ENCODE data around the gene EXPH5. TPM values are rescaled to one million over a fixed set of nuclear protein-coding genes. Genes with fewer than 3 reads are reported as not detected.

Gene EXPH5
- total RNA-seq, 1 experiment from 2014 or later: 13.5 TPM

DNA sequence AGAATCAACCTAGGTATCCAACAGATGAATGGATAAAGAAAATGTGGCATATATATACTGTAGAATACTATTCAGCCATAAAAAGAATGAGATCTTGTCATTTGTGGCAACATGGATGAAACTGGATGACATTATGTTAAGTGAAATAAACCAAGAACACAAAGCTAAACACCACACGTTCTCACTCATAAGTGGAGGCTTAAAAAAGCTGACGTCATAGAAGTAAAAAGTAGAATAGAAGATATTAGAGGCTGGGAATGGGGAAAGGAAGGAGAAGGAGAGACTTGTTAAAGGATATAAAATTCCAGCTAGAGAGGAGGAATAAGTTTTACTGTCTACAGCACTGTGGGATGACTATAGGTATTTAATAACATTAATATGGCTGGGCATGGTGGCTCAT lies 12.9 kb downstream of the EXPH5 start:
- DNase-seq (no peak), ATAC-seq (no peak)
- no peaks in the 10 kb centered on the region for H3K9me3 ChIP-seq (ENCODE audit: low read length)
- H3K4me1 ChIP-seq (ENCODE audit: insufficient read depth, low read length): peaks cover 28% of the 10 kb centered on the region
- H3K9me2 ChIP-seq (replicated peaks; ENCODE audit: low read length): no peaks in the 10 kb centered on the region
- H3K27ac ChIP-seq (ENCODE audit: low read length): no peak overlapping the region
- H3K4me3 ChIP-seq (ENCODE audit: low read length): no peak overlapping the region
- ChIA-PET CTCF (no interaction called here), POLR2A (ENCODE audit: unreplicated experiment) (no interaction called here)
- no peak overlapping the region for H3K9ac ChIP-seq (ENCODE audit: low read length)
- no peaks in the 10 kb centered on the region for H3K27me3 ChIP-seq (ENCODE audit: low read length)
- TF ChIP-seq EZH2phosphoT487 (IDR thresholded peaks at IDR 0.05; ENCODE audit: borderline replicate concordance, low read length): no peak
- TF ChIP-seq, protein P1, sequence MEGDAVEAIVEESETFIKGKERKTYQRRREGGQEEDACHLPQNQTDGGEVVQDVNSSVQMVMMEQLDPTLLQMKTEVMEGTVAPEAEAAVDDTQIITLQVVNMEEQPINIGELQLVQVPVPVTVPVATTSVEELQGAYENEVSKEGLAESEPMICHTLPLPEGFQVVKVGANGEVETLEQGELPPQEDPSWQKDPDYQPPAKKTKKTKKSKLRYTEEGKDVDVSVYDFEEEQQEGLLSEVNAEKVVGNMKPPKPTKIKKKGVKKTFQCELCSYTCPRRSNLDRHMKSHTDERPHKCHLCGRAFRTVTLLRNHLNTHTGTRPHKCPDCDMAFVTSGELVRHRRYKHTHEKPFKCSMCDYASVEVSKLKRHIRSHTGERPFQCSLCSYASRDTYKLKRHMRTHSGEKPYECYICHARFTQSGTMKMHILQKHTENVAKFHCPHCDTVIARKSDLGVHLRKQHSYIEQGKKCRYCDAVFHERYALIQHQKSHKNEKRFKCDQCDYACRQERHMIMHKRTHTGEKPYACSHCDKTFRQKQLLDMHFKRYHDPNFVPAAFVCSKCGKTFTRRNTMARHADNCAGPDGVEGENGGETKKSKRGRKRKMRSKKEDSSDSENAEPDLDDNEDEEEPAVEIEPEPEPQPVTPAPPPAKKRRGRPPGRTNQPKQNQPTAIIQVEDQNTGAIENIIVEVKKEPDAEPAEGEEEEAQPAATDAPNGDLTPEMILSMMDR (conservative IDR thresholded peaks at IDR 0.05; ENCODE audit: low read depth, low read length): no peak
- no peak for TF ChIP-seq EZH2 (IDR thresholded peaks at IDR 0.05; ENCODE audit: low read length, unreplicated experiment)
- peaks cover 46% of the 10 kb centered on the region for H3K79me2 ChIP-seq (ENCODE audit: low read length)
- intact Hi-C loops (cut with micrococcal nuclease): no loop called here
- no peaks in the 10 kb centered on the region; the same call in 1 of the 2 replicates for H4K20me1 ChIP-seq (ENCODE audit: low read length)
- no peak overlapping the region for H2AFZ ChIP-seq (ENCODE audit: low read length)
- H3K36me3 ChIP-seq (ENCODE audit: low read depth, low read length): peaks cover 7% of the 10 kb centered on the region; the same call in 1 of the 2 replicates
- no peaks in the 10 kb centered on the region for H3F3A ChIP-seq (ENCODE audit: low read length, unreplicated experiment)
- no peak overlapping the region for H3K4me2 ChIP-seq (ENCODE audit: low read length)
- BruUV-seq (replicated peaks): no TSS peak

DNA sequence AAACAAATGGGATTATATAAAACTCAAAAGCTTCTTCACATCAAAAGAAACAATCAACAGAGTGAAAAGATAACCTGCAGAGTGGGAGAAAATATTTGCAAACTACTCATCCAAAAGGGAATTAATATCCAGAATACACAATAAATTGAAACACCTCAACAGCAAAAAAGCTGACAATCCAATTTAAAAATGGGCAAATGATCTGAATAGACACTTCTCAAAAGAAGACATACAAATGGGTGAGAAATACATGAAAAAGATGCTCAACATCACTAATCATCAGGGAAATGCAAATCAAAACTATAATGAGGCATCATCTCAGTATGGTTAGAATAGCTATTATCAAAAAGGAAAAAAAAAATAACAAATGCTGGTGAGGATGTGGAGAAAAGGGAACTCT lies 13.5 kb downstream of the EXPH5 start:
- Histone ChIP-seq H3K4me3 (ENCODE audit: low read length) (no peak overlapping the region), H3K4me2 (ENCODE audit: low read length) (no peak overlapping the region), H3K27ac (ENCODE audit: low read length) (no peak overlapping the region), H4K20me1 (ENCODE audit: low read length) (no peaks in the 10 kb centered on the region; the same call in 1 of the 2 replicates), H3F3A (ENCODE audit: low read length, unreplicated experiment) (no peaks in the 10 kb centered on the region), H3K79me2 (ENCODE audit: low read length) (peaks cover 50% of the 10 kb centered on the region), H3K9ac (ENCODE audit: low read length) (no peak overlapping the region), H3K9me2 (replicated peaks; ENCODE audit: low read length) (no peaks in the 10 kb centered on the region), H3K27me3 (ENCODE audit: low read length) (no peaks in the 10 kb centered on the region), H2AFZ (ENCODE audit: low read length) (no peak overlapping the region), H3K4me1 (ENCODE audit: insufficient read depth, low read length) (peaks cover 22% of the 10 kb centered on the region), H3K9me3 (ENCODE audit: low read length) (no peaks in the 10 kb centered on the region), H3K36me3 (ENCODE audit: low read depth, low read length) (peaks cover 7% of the 10 kb centered on the region; the same call in 1 of the 2 replicates)
- intact Hi-C loops (cut with micrococcal nuclease): no loop called here
- no TSS peak for BruUV-seq (replicated peaks)
- POLR2A ChIA-PET (ENCODE audit: unreplicated experiment): no interaction called here
- TF ChIP-seq, protein P1 (conservative IDR thresholded peaks at IDR 0.05; ENCODE audit: low read depth, low read length): no peak
- TF ChIP-seq EZH2phosphoT487 (IDR thresholded peaks at IDR 0.05; ENCODE audit: borderline replicate concordance, low read length): no peak
- no peak for TF ChIP-seq EZH2 (IDR thresholded peaks at IDR 0.05; ENCODE audit: low read length, unreplicated experiment)
- no peak for ATAC-seq
- CTCF ChIA-PET: no interaction called here
- no peak for DNase-seq

DNA sequence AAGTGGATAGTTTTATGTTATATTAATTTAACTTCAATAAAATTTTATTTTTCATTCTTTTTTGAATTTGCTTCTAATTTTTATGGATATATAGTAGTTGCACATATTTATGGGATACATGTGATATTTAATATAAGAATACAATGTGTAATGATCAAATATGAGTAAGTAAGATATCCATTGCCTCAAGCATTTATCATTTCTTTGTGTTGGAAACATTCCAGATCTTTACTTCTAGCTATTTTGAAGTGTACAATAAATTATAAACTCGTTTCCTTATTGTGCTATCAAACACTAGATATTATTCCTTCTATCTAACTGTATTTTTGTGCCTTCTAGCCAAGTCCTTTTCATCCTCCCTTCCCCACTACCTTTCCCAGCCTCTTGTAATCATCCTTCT lies 17.0 kb downstream of the EXPH5 start:
- no peaks in the 10 kb centered on the region for H3F3A ChIP-seq (ENCODE audit: low read length, unreplicated experiment)
- no peak overlapping the region for H3K4me2 ChIP-seq (ENCODE audit: low read length)
- H3K4me3 ChIP-seq (ENCODE audit: low read length): no peak overlapping the region
- H3K9me2 ChIP-seq (replicated peaks; ENCODE audit: low read length): no peaks in the 10 kb centered on the region
- TF ChIP-seq EZH2 (IDR thresholded peaks at IDR 0.05; ENCODE audit: low read length, unreplicated experiment) (no peak), EZH2phosphoT487 (IDR thresholded peaks at IDR 0.05; ENCODE audit: borderline replicate concordance, low read length) (no peak)
- TF ChIP-seq, protein P1 (conservative IDR thresholded peaks at IDR 0.05; ENCODE audit: low read depth, low read length): no peak
- intact Hi-C loops (cut with micrococcal nuclease): no loop called here
- POLR2A ChIA-PET (ENCODE audit: unreplicated experiment): no interaction called here
- H3K27me3 ChIP-seq (ENCODE audit: low read length): no peaks in the 10 kb centered on the region
- H2AFZ ChIP-seq (ENCODE audit: low read length): no peak overlapping the region
- H3K36me3 ChIP-seq (ENCODE audit: low read depth, low read length): peaks cover 7% of the 10 kb centered on the region; the same call in 1 of the 2 replicates
- H4K20me1 ChIP-seq (ENCODE audit: low read length): no peaks in the 10 kb centered on the region; the same call in 1 of the 2 replicates
- CTCF ChIA-PET: no interaction called here
- peaks cover 37% of the 10 kb centered on the region for H3K79me2 ChIP-seq (ENCODE audit: low read length)
- peaks cover 24% of the 10 kb centered on the region for H3K4me1 ChIP-seq (ENCODE audit: insufficient read depth, low read length)
- H3K9me3 ChIP-seq (ENCODE audit: low read length): no peaks in the 10 kb centered on the region
- DNase-seq: peak; percentile 67
- peak; percentile 51 for ATAC-seq
- H3K27ac ChIP-seq (ENCODE audit: low read length): no peak overlapping the region
- no peak overlapping the region for H3K9ac ChIP-seq (ENCODE audit: low read length)
- BruUV-seq (replicated peaks): no TSS peak
